Measurements from ENCODE around the gene PCDHGB7.
"Not testable (repeated sequence)": the region's sequence is repeated elsewhere in the genome, so short reads cannot be mapped to it uniquely, and the experiment has no call there.

The PCDHGB7 gene

DNA sequence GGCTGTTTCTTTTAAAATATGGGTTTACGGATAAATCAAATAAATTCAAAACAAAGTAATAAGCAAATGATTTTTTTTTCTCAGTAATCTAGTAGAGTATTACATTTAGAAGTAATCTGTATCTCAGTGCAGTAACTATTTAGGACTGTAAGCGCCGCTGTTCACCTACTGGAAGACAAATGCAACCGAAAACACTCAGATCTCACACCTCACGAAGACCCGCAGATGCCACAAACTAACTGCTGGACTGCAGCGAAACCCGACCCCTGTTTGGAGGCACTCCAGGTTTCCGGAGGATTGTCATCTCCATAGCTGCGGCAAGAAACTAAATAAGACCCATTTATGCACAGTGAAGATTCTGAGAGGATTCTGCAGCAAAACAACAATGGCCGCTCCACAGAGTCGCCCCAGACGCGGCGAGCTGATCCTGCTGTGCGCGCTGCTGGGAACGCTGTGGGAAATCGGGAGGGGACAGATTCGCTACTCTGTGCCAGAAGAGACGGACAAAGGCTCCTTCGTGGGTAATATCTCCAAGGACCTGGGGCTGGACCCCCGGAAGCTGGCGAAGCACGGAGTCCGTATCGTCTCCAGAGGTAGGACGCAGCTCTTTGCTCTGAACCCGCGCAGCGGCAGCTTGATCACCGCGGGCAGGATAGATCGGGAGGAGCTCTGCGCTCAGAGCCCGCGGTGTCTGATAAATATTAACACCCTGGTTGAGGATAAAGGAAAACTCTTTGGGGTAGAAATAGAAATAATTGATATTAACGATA lies 24.9 kb upstream of the PCDHGB7 start, which contains the start of gene PCDHGA8:
Gene PCDHGA8, plus strand, starts transcription at position 205 of the 770 bp plus-strand sequence. Its CDS starts 181 bp downstream, at position 386.
- H3K9me2 ChIP-seq (replicated peaks; ENCODE audit: control insufficient read depth, low read length), result no peaks in the 10 kb centered on the region
- no peaks in the 10 kb centered on the region for H4K20me1 ChIP-seq (ENCODE audit: control insufficient read depth, insufficient read depth, low read depth, low read length)
- no peaks in the 10 kb centered on the region for H3K4me1 ChIP-seq (ENCODE audit: control insufficient read depth, low read length)
- peaks cover 41% of the 10 kb centered on the region for H3K36me3 ChIP-seq (ENCODE audit: control insufficient read depth, low read length)
- H3F3A ChIP-seq (ENCODE audit: control insufficient read depth, insufficient read depth), result peaks cover 2% of the 10 kb centered on the region; the same call in 1 of the 2 replicates
- peaks cover 38% of the 10 kb centered on the region for H3K9me3 ChIP-seq (ENCODE audit: control insufficient read depth, insufficient read depth, low read length)
- H3K4me3 ChIP-seq (ENCODE audit: low read length), result no peak within 1 kb of the TSS
- no peaks in the 10 kb centered on the region for H3K27me3 ChIP-seq (ENCODE audit: control insufficient read depth, low read length)
- H3K27ac ChIP-seq (ENCODE audit: low read depth, low read length), result no peak within 1 kb of the TSS
- TF ChIP-seq, protein P1, sequence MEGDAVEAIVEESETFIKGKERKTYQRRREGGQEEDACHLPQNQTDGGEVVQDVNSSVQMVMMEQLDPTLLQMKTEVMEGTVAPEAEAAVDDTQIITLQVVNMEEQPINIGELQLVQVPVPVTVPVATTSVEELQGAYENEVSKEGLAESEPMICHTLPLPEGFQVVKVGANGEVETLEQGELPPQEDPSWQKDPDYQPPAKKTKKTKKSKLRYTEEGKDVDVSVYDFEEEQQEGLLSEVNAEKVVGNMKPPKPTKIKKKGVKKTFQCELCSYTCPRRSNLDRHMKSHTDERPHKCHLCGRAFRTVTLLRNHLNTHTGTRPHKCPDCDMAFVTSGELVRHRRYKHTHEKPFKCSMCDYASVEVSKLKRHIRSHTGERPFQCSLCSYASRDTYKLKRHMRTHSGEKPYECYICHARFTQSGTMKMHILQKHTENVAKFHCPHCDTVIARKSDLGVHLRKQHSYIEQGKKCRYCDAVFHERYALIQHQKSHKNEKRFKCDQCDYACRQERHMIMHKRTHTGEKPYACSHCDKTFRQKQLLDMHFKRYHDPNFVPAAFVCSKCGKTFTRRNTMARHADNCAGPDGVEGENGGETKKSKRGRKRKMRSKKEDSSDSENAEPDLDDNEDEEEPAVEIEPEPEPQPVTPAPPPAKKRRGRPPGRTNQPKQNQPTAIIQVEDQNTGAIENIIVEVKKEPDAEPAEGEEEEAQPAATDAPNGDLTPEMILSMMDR (IDR thresholded peaks at IDR 0.05; ENCODE audit: low read depth, low read length, poor library complexity, severe bottlenecking), result no peak
- TF ChIP-seq EZH2phosphoT487 (IDR thresholded peaks at IDR 0.05; ENCODE audit: borderline replicate concordance, low read length), result no peak
- no peak within 1 kb of the TSS for H3K4me2 ChIP-seq (ENCODE audit: low read length)
- peaks cover 7% of the 10 kb centered on the region for H3K79me2 ChIP-seq (ENCODE audit: control insufficient read depth, low read length)

DNA sequence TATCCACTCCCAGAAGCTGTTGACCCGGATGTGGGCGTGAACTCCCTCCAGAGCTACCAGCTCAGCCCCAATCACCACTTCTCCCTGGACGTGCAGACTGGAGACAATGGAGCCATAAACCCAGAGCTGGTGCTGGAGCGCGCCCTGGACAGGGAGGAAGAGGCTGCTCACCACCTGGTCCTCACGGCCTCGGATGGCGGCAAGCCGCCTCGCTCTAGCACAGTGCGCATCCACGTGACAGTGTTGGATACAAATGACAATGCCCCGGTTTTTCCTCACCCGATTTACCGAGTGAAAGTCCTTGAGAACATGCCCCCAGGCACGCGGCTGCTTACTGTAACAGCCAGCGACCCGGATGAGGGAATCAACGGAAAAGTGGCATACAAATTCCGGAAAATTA lies 24.2 kb upstream of the PCDHGB7 start:
- H3K36me3 ChIP-seq (ENCODE audit: control insufficient read depth, low read length), result peaks cover 41% of the 10 kb centered on the region
- no peak overlapping the region for H3K4me2 ChIP-seq (ENCODE audit: low read length)
- no peaks in the 10 kb centered on the region for H3K9me2 ChIP-seq (replicated peaks; ENCODE audit: control insufficient read depth, low read length)
- peaks cover 2% of the 10 kb centered on the region; the same call in 1 of the 2 replicates for H3F3A ChIP-seq (ENCODE audit: control insufficient read depth, insufficient read depth)
- no peak overlapping the region for H3K4me3 ChIP-seq (ENCODE audit: low read length)
- H3K27me3 ChIP-seq (ENCODE audit: control insufficient read depth, low read length), result no peaks in the 10 kb centered on the region
- no peak for TF ChIP-seq EZH2phosphoT487 (IDR thresholded peaks at IDR 0.05; ENCODE audit: borderline replicate concordance, low read length)
- TF ChIP-seq, protein P1 (IDR thresholded peaks at IDR 0.05; ENCODE audit: low read depth, low read length, poor library complexity, severe bottlenecking), result no peak
- H3K27ac ChIP-seq (ENCODE audit: low read depth, low read length), result no peak overlapping the region
- no peaks in the 10 kb centered on the region for H3K4me1 ChIP-seq (ENCODE audit: control insufficient read depth, low read length)
- H3K9me3 ChIP-seq (ENCODE audit: control insufficient read depth, insufficient read depth, low read length), result peaks cover 36% of the 10 kb centered on the region
- peaks cover 7% of the 10 kb centered on the region for H3K79me2 ChIP-seq (ENCODE audit: control insufficient read depth, low read length)
- no peaks in the 10 kb centered on the region for H4K20me1 ChIP-seq (ENCODE audit: control insufficient read depth, insufficient read depth, low read depth, low read length)

DNA sequence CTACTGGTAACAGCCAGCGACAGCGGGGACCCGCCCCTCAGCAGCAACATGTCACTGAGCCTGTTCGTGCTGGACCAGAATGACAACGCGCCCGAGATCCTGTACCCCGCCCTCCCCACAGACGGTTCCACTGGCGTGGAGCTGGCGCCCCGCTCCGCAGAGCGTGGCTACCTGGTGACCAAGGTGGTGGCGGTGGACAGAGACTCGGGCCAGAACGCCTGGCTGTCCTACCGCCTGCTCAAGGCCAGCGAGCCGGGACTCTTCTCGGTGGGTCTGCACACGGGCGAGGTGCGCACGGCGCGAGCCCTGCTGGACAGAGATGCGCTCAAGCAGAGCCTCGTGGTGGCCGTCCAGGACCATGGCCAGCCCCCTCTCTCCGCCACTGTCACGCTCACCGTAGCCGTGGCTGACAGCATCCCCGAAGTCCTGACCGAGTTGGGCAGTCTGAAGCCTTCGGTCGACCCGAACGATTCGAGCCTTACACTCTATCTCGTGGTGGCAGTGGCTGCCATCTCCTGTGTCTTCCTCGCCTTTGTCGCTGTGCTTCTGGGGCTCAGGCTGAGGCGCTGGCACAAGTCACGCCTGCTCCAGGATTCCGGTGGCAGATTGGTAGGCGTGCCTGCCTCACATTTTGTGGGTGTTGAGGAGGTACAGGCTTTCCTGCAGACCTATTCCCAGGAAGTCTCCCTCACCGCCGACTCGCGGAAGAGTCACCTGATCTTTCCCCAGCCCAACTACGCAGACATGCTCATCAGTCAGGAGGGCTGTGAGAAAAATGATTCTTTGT lies 22.9 kb upstream of the PCDHGB7 start:
- Histone ChIP-seq H3K36me3 (ENCODE audit: control insufficient read depth, low read length) (peaks cover 41% of the 10 kb centered on the region), H3K9me3 (ENCODE audit: control insufficient read depth, insufficient read depth, low read length) (peaks cover 34% of the 10 kb centered on the region)
- not testable (repeated sequence) for H3K9me2 ChIP-seq (replicated peaks; ENCODE audit: control insufficient read depth, low read length); H3K4me3 ChIP-seq (ENCODE audit: low read length); H3K27ac ChIP-seq (ENCODE audit: low read depth, low read length); H3F3A ChIP-seq (ENCODE audit: control insufficient read depth, insufficient read depth); H3K27me3 ChIP-seq (ENCODE audit: control insufficient read depth, low read length); H4K20me1 ChIP-seq (ENCODE audit: control insufficient read depth, insufficient read depth, low read depth, low read length); H3K4me1 ChIP-seq (ENCODE audit: control insufficient read depth, low read length); H3K79me2 ChIP-seq (ENCODE audit: control insufficient read depth, low read length); H3K4me2 ChIP-seq (ENCODE audit: low read length)

Data from DOHH2 (cell line).